Transverse colon (tissue), 4 donors: ENCODE measurements around the gene RAMP1. TPM values are rescaled to one million over a fixed set of nuclear protein-coding genes. Genes with fewer than 3 reads are reported as not detected.
A peak's percentile ranks its signal among the peaks of the same experiment; 100 is the strongest.

Source experiments
- DNase-seq: peaks from one replicate; pipeline ENCODE4 v3.0.0-alpha.2; 2019
- H3K27ac ChIP-seq, 4 donors: fragments of 200-600 bp; sonication (generic); 2 replicates each; pipeline ENCODE4 v1.5.1; 2016 to 2018; ENCODE audit warnings: inconsistent platforms in 4 of 4
- H3K27me3 ChIP-seq: fragments of 200-600 bp; sonication (generic); 2 replicates; pipeline ENCODE4 v1.5.1; 2017; ENCODE audit warnings: inconsistent platforms
- H3K36me3 ChIP-seq, 4 donors: fragments of 200-600 bp; sonication (generic); 2 replicates each; pipeline ENCODE4 v1.5.1; 2017 to 2019; ENCODE audit warnings: inconsistent platforms in 4 of 4
- H3K4me1 ChIP-seq, 4 donors: fragments of 200-600 bp; sonication (generic); 2 replicates each; pipeline ENCODE4 v1.5.1; 2017 to 2020; ENCODE audit warnings: inconsistent platforms in 4 of 4
- H3K4me3 ChIP-seq, 4 donors: fragments of 200-600 bp; sonication (generic); 1 replicate in 1 of 4; 2 replicates in 3 of 4; pipeline versions ENCODE4 v1.5.1 to v1.6.1; 2017 to 2019; ENCODE audit warnings: inconsistent platforms in 4 of 4
- H3K9me3 ChIP-seq, 2 donors: fragments of 200-600 bp; sonication (generic); 2 replicates each; pipeline ENCODE4 v1.5.1; 2017 to 2019; ENCODE audit warnings: inconsistent platforms in 2 of 2
- CTCF ChIP-seq, 5 experiments: fragments of 200-600 bp in 3 of 5; fragments of 450-650 bp in 2 of 5; sonication (generic) in 3 of 5; IDR thresholded peaks; 1 replicate in 2 of 5; 2 replicates in 3 of 5; pipeline ENCODE4 v1.5.1; 2016 to 2017; ENCODE audit warnings: antibody characterized with exemption in 5 of 5, inconsistent platforms in 3 of 5, mild to moderate bottlenecking in 2 of 5, moderate library complexity in 1 of 5
- EP300 ChIP-seq: sonication (generic); formaldehyde crosslinking; IDR thresholded peaks from one replicate; pipeline ENCODE4 v1.6.1; 2017; ENCODE audit warnings: antibody characterized with exemption, low read depth
- POLR2A ChIP-seq: fragments of 450-650 bp; IDR thresholded peaks from one replicate; pipeline ENCODE4 v1.6.1; 2016; ENCODE audit warnings: antibody characterized with exemption, mild to moderate bottlenecking, moderate library complexity
- POLR2AphosphoS5 ChIP-seq, 3 donors: sonication (generic); formaldehyde crosslinking; IDR thresholded peaks; one replicate each; pipeline ENCODE4 v1.6.1; 2016; ENCODE audit warnings: antibody characterized with exemption in 3 of 3
- WGBS, 2 donors: methylation state at CpG; one replicate each; pipeline ENCODE4 v1.1.5; 2018; ENCODE audit warnings: low coverage in 1 of 2; 5-methylcytosine and 5-hydroxymethylcytosine counted together
- in situ Hi-C, 4 donors: fragments of 200-750 bp; cut with MboI; loops; one replicate each; pipeline versions ENCODE4 v1.15.0 to v1.15.1; 2017; ENCODE audit warnings: low sequenced_read_pairs in 3 of 4, low pct_ligation_motif_present in 1 of 4, low pct_unique_long_range_greater_than_20kb in 1 of 4
- intact Hi-C: fragments of 100-400 bp; cut with DNase I; formaldehyde crosslinking; loops from one replicate; pipeline ENCODE4 v1.15.1; 2023; ENCODE audit warnings: low total_unique reads
- total RNA-seq, 4 donors: library from RNA; depleted of rRNA; stranded (reverse); fragments of >200 nt; gene quantifications; one replicate each; pipeline ENCODE4 v1.1.0, GENCODE V29; 2016

Gene RAMP1
- total RNA-seq, 4 donors from 2014 or later: 47.5 to 158 (median 95.7) TPM

- intact Hi-C loops: no loop called here
- TF ChIP-seq CTCF (IDR thresholded peaks at IDR 0.05) (no peak), POLR2A (no peak), POLR2AphosphoS5 (IDR thresholded peaks at IDR 0.05) (no peak), EP300 (no peak)
- Histone ChIP-seq H3K27me3 (no peaks in the 10 kb centered on the region), H3K4me3 (no peak overlapping the region), H3K36me3 (no peaks in the 10 kb centered on the region), H3K4me1 (peaks cover 18 to 30% (median 19%) of the 10 kb centered on the region in 4 donors), H3K27ac (peak overlapping the region; percentile 62 to 95 (median 74)), H3K9me3 (no peaks in the 10 kb centered on the region)
- WGBS, 2 donors: 87% methylated on average over 10 of the region's 12 CpGs; no CpG with 5 or more reads in 1 of the 2 donors
- no peak for DNase-seq
- in situ Hi-C loops: no loop called here
Observed at GRCh38 chr2:237894986-237895543, 35.6 kb downstream of the RAMP1 start.

- no peaks in the 10 kb centered on the region for H3K36me3 ChIP-seq
- DNase-seq: peak; percentile 33
- TF ChIP-seq CTCF (IDR thresholded peaks at IDR 0.05) (no peak), EP300 (peak; percentile 24)
Observed at GRCh38 chr2:237895544-237896506, 36.4 kb downstream of the RAMP1 start.

GRCh38 chr2:237896507-237896892, 37.1 kb downstream of the RAMP1 start:
- Histone ChIP-seq H3K27ac (peak overlapping the region; percentile 62 to 95 (median 74)), H3K9me3 (no peaks in the 10 kb centered on the region), H3K4me1 (peaks cover 18 to 30% (median 19%) of the 10 kb centered on the region in 4 donors), H3K27me3 (no peaks in the 10 kb centered on the region), H3K36me3 (no peaks in the 10 kb centered on the region), H3K4me3 (no peak overlapping the region)
- WGBS, 2 donors: 60 to 90% methylated on average over 2 to 7 of the region's 7 CpGs
- intact Hi-C loops (no loop called here), in situ Hi-C loops (no loop called here)
- no peak for DNase-seq
- TF ChIP-seq POLR2A: no peak
- no peak for TF ChIP-seq EP300
- TF ChIP-seq POLR2AphosphoS5 (IDR thresholded peaks at IDR 0.05): no peak
- no peak for TF ChIP-seq CTCF (IDR thresholded peaks at IDR 0.05)

More at GRCh38 chr2:237895544-237896506, 36.4 kb downstream of the RAMP1 start:
- in situ Hi-C loops: no loop called here
- H3K9me3 ChIP-seq: no peaks in the 10 kb centered on the region
- H3K27me3 ChIP-seq: no peaks in the 10 kb centered on the region
- H3K27ac ChIP-seq: peak overlapping the region; percentile 62 to 95 (median 74)
- intact Hi-C loops: no loop called here
- 50 to 84% methylated on average over 2 to 21 of the region's 27 CpGs for WGBS, 2 donors
- no peak overlapping the region for H3K4me3 ChIP-seq
- H3K4me1 ChIP-seq: peaks cover 18 to 30% (median 19%) of the 10 kb centered on the region in 4 donors

GRCh38 chr2:237896956-237897355, 37.5 kb downstream of the RAMP1 start:
- no peaks in the 10 kb centered on the region for H3K36me3 ChIP-seq
- H3K27ac ChIP-seq: peak overlapping the region; percentile 62 to 95 (median 74)
- no peak overlapping the region for H3K4me3 ChIP-seq
- intact Hi-C loops (no loop called here), in situ Hi-C loops (no loop called here)
- WGBS, 2 donors: 87% methylated on average over 7 of the region's 10 CpGs; no CpG with 5 or more reads in 1 of the 2 donors
- no peaks in the 10 kb centered on the region for H3K9me3 ChIP-seq
- no peak for DNase-seq
- no peaks in the 10 kb centered on the region for H3K27me3 ChIP-seq
- H3K4me1 ChIP-seq: peaks cover 18 to 30% (median 19%) of the 10 kb centered on the region in 4 donors
- no peak for TF ChIP-seq POLR2AphosphoS5 (IDR thresholded peaks at IDR 0.05)
